Endothelial cell of umbilical vein (primary cell): Measurements from ENCODE around the gene ARHGEF25.

ENCODE experiments used
- EZH2 ChIP-seq: IDR thresholded peaks from 2 replicates; pipeline ENCODE4 v1.6.1; 2012; ENCODE audit warnings: borderline replicate concordance, low read depth, mild to moderate bottlenecking, moderate library complexity, low read length, inconsistent platforms; ENCODE audit not compliant: severe bottlenecking
- MYC ChIP-seq: IDR thresholded peaks from one replicate; pipeline ENCODE4 v1.6.1; 2011; ENCODE audit warnings: mild to moderate bottlenecking, low read depth, low read length
- POLR2A ChIP-seq: IDR thresholded peaks from 2 replicates; pipeline ENCODE4 v1.6.1; 2012; ENCODE audit warnings: low read depth, mild to moderate bottlenecking, control low read depth, low read length
- TF ChIP-seq, protein P1 (sequence below), 2 donors: IDR thresholded peaks; 1 replicate in 1 of 2; 2 replicates in 1 of 2; pipeline ENCODE4 v1.5.1; 2011; ENCODE audit warnings: low read length in 2 of 2, mild to moderate bottlenecking in 2 of 2, moderate library complexity in 2 of 2, control low read depth in 1 of 2, inconsistent platforms in 1 of 2, low read depth in 1 of 2; ENCODE audit not compliant: insufficient read depth in 1 of 2; ENCODE audit errors: extremely low read depth in 1 of 2
- TF ChIP-seq, protein P2 (sequence below): IDR thresholded peaks from 2 replicates; pipeline ENCODE4 v1.6.1; 2011; ENCODE audit not compliant: insufficient read depth, insufficient read length

DNA sequence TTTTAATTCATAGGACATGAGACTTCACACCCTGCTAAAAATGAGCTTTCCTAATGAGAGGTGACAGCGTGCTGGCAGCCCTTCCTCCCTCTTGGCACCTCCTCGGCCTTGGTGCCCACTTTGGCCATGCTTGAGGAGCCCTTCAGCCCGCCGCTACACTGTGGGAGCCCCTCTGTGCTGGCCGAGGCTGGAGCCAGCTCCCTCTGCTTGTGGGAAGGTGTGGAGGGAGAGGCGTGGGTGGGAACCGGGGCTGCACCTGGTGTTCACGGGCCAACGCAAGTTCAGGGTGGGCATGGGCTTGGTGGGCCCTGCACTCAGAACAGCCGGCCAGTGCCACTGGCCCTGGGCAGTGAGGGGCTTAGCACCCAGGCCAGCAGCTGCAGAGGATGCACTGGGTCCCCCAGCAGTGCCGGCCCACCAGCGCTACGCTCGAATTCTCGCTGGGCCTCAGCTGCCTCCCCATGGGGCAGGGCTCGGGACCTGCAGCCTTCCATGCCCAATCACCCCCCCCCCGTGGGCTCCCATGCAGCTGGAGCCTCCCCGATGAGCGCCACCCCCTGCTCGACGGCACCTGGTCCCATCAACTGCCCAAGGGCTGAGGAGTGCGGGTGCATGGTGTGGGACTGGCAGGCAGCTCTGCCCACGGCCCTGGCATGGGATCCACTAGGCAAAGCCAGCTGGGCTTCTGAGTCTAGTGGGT, 44.5 kb downstream of the ARHGEF25 start:
- TF ChIP-seq, protein P1, sequence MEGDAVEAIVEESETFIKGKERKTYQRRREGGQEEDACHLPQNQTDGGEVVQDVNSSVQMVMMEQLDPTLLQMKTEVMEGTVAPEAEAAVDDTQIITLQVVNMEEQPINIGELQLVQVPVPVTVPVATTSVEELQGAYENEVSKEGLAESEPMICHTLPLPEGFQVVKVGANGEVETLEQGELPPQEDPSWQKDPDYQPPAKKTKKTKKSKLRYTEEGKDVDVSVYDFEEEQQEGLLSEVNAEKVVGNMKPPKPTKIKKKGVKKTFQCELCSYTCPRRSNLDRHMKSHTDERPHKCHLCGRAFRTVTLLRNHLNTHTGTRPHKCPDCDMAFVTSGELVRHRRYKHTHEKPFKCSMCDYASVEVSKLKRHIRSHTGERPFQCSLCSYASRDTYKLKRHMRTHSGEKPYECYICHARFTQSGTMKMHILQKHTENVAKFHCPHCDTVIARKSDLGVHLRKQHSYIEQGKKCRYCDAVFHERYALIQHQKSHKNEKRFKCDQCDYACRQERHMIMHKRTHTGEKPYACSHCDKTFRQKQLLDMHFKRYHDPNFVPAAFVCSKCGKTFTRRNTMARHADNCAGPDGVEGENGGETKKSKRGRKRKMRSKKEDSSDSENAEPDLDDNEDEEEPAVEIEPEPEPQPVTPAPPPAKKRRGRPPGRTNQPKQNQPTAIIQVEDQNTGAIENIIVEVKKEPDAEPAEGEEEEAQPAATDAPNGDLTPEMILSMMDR (IDR thresholded peaks at IDR 0.05; ENCODE audit: extremely low read depth in 1 of 2, insufficient read depth in 1 of 2, low read depth in 1 of 2, low read length in 2 of 2), result no peak
- TF ChIP-seq POLR2A (no peak), EZH2 (no peak), MYC (no peak)
- TF ChIP-seq, protein P2, sequence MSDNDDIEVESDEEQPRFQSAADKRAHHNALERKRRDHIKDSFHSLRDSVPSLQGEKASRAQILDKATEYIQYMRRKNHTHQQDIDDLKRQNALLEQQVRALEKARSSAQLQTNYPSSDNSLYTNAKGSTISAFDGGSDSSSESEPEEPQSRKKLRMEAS, result no peak
